GM18507 (cell line): ENCODE results near the gene ZNF805.
A peak's percentile ranks its signal among the peaks of the same experiment; 100 is the strongest.
"Not testable (repeated sequence)": the region's sequence is repeated elsewhere in the genome, so short reads cannot be mapped to it uniquely, and the experiment has no call there.

Experiments
- DNase-seq: peaks from one replicate; pipeline ENCODE4 v3.0.0; 2011; ENCODE audit warnings: low read depth; ENCODE audit not compliant: insufficient read length; ENCODE audit errors: extremely low spot score
- FAIRE-seq: peaks from 2 replicates; lab custom pipeline; 2011; peaks lifted over from hg19 to GRCh38; lab: Jason Lieb, UNC

Gene ZNF805

GRCh38 chr19:57263244-57263741, 22.9 kb downstream of the ZNF805 start:
- FAIRE-seq = no peak

GRCh38 chr19:57267291-57267690, 26.9 kb downstream of the ZNF805 start:
- no peak for DNase-seq
- no peak for FAIRE-seq

More at GRCh38 chr19:57263244-57263741, 22.9 kb downstream of the ZNF805 start:
- no peak for DNase-seq

- FAIRE-seq = peak; percentile 74
- no peak for DNase-seq
Observed at GRCh38 chr19:57269515-57270250, 29.3 kb downstream of the ZNF805 start.

- no peak for DNase-seq
- FAIRE-seq = no peak
Observed at GRCh38 chr19:57271280-57271679, 30.8 kb downstream of the ZNF805 start.

- DNase-seq (no peak), FAIRE-seq (no peak)
Observed at GRCh38 chr19:57273014-57273413, 32.6 kb downstream of the ZNF805 start.

GRCh38 chr19:57276430-57276829, 36.0 kb downstream of the ZNF805 start:
- no peak for DNase-seq
- FAIRE-seq = no peak

GRCh38 chr19:57278481-57278880, 38.0 kb downstream of the ZNF805 start:
- DNase-seq, FAIRE-seq: not testable (repeated sequence)

GRCh38 chr19:57279418-57280164, 39.2 kb downstream of the ZNF805 start:
- peak; percentile 61 for DNase-seq
- FAIRE-seq = no peak

- FAIRE-seq = peak; percentile 95
- DNase-seq = peak; percentile 81
Observed at GRCh38 chr19:57280165-57280961, 39.9 kb downstream of the ZNF805 start, which contains the start of gene ZNF460. TSS of gene ZNF460 (plus strand) at chr19:57280485. CDS start at chr19:57280807, 322 bp downstream.

- no peak for DNase-seq
Observed at GRCh38 chr19:57280962-57281400, 40.5 kb downstream of the ZNF805 start.

GRCh38 chr19:57282011-57282643, 41.7 kb downstream of the ZNF805 start:
- DNase-seq (no peak), FAIRE-seq (peak; percentile 21)

More at GRCh38 chr19:57280962-57281400, 40.5 kb downstream of the ZNF805 start:
- no peak for FAIRE-seq

GRCh38 chr19:57288373-57288772, 47.9 kb downstream of the ZNF805 start:
- DNase-seq (no peak), FAIRE-seq (no peak)

GRCh38 chr19:57290970-57291369, 50.5 kb downstream of the ZNF805 start:
- DNase-seq (no peak), FAIRE-seq (no peak)

- DNase-seq (no peak), FAIRE-seq (no peak)
Observed at GRCh38 chr19:57292547-57292946, 52.1 kb downstream of the ZNF805 start.

GRCh38 chr19:57293719-57294118, 53.3 kb downstream of the ZNF805 start:
- FAIRE-seq = no peak
- DNase-seq = no peak

GRCh38 chr19:57302020-57302465, 61.6 kb downstream of the ZNF805 start:
- no peak for DNase-seq
- no peak for FAIRE-seq

GRCh38 chr19:57302727-57303401, 62.4 kb downstream of the ZNF805 start:
- no peak for FAIRE-seq

More at GRCh38 chr19:57302727-57303401, 62.4 kb downstream of the ZNF805 start:
- no peak for DNase-seq
